NT2/D1 (cell line): ENCODE measurements around the gene FHL5.

Experiments used
- SUZ12 ChIP-seq: IDR thresholded peaks from 2 replicates; pipeline ENCODE4 v1.6.1; 2011; ENCODE audit not compliant: insufficient read length, insufficient read depth; ENCODE audit errors: extremely low read depth
- YY1 ChIP-seq: IDR thresholded peaks from 2 replicates; pipeline ENCODE4 v1.6.1; 2011; ENCODE audit not compliant: insufficient read length, insufficient read depth
- ZNF274 ChIP-seq: IDR thresholded peaks from 2 replicates; pipeline ENCODE4 v1.6.1; 2011; ENCODE audit warnings: mild to moderate bottlenecking, low read depth, low read length

DNA sequence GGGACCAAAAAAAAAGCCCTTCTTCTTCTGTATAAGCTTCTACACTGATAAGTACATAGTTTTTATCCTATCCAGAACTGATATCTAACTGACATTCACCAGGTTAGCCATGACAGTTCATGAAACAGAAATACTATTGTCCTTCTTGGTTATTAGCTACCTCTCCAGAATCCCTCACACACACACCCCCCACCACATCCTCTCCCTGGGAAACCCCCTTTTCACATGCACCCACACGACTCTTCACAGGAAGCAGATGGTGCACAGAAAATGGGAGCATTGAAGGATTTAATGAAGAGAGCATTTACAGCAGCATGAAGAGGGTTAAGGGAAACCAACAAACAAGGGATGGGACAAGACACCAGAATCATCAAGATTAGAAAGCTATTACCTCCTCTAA lies 88.9 kb downstream of the FHL5 start:
- TF ChIP-seq ZNF274 (no peak), SUZ12 (no peak), YY1 (no peak)
